ENCODE results near the gene CTPS2. TPM values are rescaled to one million over a fixed set of nuclear protein-coding genes. Genes with fewer than 3 reads are reported as not detected.

CTPS2 gene
- total RNA-seq, 2 experiments from 2014 or later, result 6.0 to 6.9 TPM

DNA sequence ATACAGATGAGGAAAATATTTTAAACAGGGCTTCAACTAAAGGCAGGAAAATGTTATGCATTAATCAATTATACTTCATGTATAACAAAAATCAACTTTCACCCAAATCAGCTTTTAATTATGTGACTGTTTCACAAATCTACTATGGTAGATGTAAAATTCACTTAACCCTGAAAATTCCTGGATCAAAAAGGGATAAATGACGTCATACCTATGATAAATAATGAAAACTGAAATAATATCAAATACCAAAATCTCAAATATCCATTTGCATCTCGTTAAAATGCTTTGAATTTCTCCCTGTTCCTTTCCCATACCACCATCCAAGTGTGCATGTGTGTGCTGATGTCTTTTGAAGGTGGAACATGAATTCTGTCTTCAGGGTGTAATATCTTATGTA is 51.0 kb downstream of the CTPS2 start:
- Mint-ChIP-seq H3K27me3 (no peaks in the 10 kb centered on the region), H3K36me3 (peaks cover 1% of the 10 kb centered on the region), H3K27ac (no peak overlapping the region), H3K4me1 (no peaks in the 10 kb centered on the region), H3K9me3 (no peaks in the 10 kb centered on the region), H3K4me3 (no peak overlapping the region)
- POLR2A ChIA-PET, result no interaction called here
- DNase-seq (no peak), ATAC-seq (ENCODE audit: low read depth) (no peak)

DNA sequence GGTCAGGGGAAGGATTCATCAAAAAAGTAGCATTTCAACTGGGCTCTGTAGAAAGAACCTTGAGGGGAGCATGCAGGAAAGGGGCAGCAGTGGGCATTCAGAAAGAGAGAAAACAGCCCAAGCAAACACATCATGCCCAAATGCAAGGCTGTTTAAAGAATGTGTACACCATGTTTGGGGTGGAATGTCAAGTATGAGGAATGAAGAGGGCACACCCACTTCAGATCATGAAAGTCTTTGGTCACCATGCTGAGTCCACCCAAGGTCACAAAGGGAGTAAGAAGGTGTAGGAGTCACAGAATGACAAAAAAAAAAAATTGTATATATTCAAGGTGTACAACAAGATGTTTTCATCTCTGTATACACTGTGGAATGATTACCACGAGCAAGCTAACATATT is 53.1 kb downstream of the CTPS2 start:
- Mint-ChIP-seq H3K27ac (no peak overlapping the region), H3K27me3 (no peaks in the 10 kb centered on the region), H3K36me3 (peaks cover 1% of the 10 kb centered on the region), H3K4me3 (no peak overlapping the region), H3K4me1 (no peaks in the 10 kb centered on the region), H3K9me3 (no peaks in the 10 kb centered on the region)
- ATAC-seq (ENCODE audit: low read depth) (no peak), DNase-seq (no peak)
- POLR2A ChIA-PET, result no interaction called here

DNA sequence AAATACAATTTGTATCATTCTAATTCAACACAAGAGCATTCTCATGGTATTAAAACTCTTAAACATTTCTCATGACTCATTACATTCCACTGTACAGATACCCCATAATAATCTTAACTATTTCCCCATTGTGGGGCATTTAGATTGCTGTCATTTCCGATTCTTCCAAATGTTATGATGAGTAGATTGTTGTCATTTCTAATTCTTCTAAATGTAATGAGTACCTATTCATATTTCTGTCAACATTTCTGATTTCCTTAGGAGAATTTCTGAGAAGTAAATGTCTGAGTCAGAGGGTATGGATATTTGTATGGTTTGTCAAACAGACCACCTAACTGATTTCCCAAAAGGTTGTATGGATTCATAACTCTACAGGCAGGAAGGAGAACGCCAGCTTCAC is 54.2 kb downstream of the CTPS2 start:
- no peak for ATAC-seq (ENCODE audit: low read depth)
- no peak overlapping the region for H3K4me3 Mint-ChIP-seq

DNA sequence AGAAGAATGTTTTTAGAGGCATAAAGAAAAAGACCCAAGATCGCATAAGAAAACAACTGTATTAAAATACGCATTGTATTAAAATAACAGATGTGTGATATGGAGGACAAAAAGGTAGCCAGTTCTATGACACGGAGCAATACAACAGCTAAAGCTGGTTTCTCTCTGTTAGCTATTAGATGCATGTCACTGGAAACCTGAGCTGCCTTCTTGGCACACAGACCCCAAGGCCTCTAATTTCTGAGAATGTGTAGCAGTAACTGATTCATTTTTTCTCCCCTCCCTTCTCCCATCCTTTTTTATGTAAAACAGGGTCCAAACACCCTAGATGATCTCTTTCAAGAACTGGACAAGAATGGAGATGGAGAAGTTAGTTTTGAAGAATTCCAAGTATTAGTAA is 58.4 kb downstream of the CTPS2 start:
- H3K9me3 Mint-ChIP-seq, result no peaks in the 10 kb centered on the region
- ATAC-seq (ENCODE audit: low read depth) (no peak), DNase-seq (no peak)
- POLR2A ChIA-PET, result no interaction called here
- H3K4me1 Mint-ChIP-seq, result no peaks in the 10 kb centered on the region
- H3K27ac Mint-ChIP-seq, result no peak overlapping the region
- H3K27me3 Mint-ChIP-seq, result no peaks in the 10 kb centered on the region
- H3K36me3 Mint-ChIP-seq, result peaks cover 4% of the 10 kb centered on the region
- no peak overlapping the region for H3K4me3 Mint-ChIP-seq

More for the DNA sequence above, 54.2 kb downstream of the CTPS2 start:
- peaks cover 1% of the 10 kb centered on the region for H3K36me3 Mint-ChIP-seq
- no peak overlapping the region for H3K27ac Mint-ChIP-seq
- POLR2A ChIA-PET, result no interaction called here
- H3K27me3 Mint-ChIP-seq, result no peaks in the 10 kb centered on the region
- DNase-seq, result no peak
- no peaks in the 10 kb centered on the region for H3K4me1 Mint-ChIP-seq
- no peaks in the 10 kb centered on the region for H3K9me3 Mint-ChIP-seq

GRCh38 chrX:16653424-16653823 is 59.0 kb downstream of the CTPS2 start:
- no peak for DNase-seq
- POLR2A ChIA-PET, result no interaction called here
- Mint-ChIP-seq H3K4me3 (no peak overlapping the region), H3K27ac (no peak overlapping the region), H3K27me3 (no peaks in the 10 kb centered on the region), H3K36me3 (peaks cover 4% of the 10 kb centered on the region), H3K9me3 (no peaks in the 10 kb centered on the region), H3K4me1 (no peaks in the 10 kb centered on the region)
- no peak for ATAC-seq (ENCODE audit: low read depth)

DNA sequence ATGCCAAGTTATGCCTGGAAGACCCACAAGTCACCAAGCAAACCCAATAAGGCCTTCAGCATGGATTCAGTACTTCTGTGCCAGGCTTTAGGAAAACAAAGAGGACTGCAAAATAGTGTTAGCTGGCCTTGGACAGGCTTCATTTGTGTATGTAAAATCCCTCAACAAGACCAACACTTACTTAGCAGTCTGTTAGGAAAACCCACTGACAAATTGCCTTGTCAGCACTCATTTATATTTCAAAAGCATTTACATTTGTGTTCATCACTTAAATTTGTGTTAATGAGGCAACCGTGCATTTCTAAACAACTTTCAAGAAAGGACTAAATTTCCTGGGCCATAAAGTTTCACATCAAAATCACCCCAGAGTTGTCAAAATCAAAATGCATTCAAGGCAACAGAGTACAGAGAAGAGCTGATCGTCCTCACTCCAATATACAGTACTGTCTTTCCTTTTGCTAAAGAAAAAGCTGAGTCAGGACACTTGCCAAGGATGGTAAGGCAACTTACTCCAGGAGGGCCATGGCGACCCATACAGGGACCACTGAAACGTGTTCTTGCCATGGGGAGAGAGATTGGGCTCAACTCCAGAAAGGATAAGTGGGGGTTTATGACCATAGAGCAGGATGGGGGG is 61.0 kb downstream of the CTPS2 start:
- Mint-ChIP-seq H3K27me3 (no peaks in the 10 kb centered on the region), H3K9me3 (no peaks in the 10 kb centered on the region), H3K36me3 (peaks cover 6% of the 10 kb centered on the region), H3K4me3 (no peak overlapping the region), H3K27ac (no peak overlapping the region), H3K4me1 (no peaks in the 10 kb centered on the region)
- no peak for DNase-seq
- POLR2A ChIA-PET, result no interaction called here
- ATAC-seq (ENCODE audit: low read depth), result no peak

GRCh38 chrX:16649858-16650257 is 62.6 kb downstream of the CTPS2 start, which contains the start of gene S100G:
S100G (plus strand) TSS chrX:16650158; CDS start chrX:16651007, 849 bp downstream.
- no peak for ATAC-seq (ENCODE audit: low read depth)
- peaks cover 6% of the 10 kb centered on the region for H3K36me3 Mint-ChIP-seq
- no peaks in the 10 kb centered on the region for H3K9me3 Mint-ChIP-seq
- no peaks in the 10 kb centered on the region for H3K4me1 Mint-ChIP-seq
- POLR2A ChIA-PET, result no interaction called here
- no peak for DNase-seq
- H3K27me3 Mint-ChIP-seq, result no peaks in the 10 kb centered on the region
- H3K4me3 Mint-ChIP-seq, result no peak within 1 kb of the TSS
- H3K27ac Mint-ChIP-seq, result no peak within 1 kb of the TSS

- ATAC-seq (ENCODE audit: low read depth), result no peak
Measured at GRCh38 chrX:16646366-16647138, 65.9 kb downstream of the CTPS2 start.

GRCh38 chrX:16643176-16643575 is 69.3 kb downstream of the CTPS2 start:
- ATAC-seq (ENCODE audit: low read depth) (no peak), DNase-seq (no peak)
- POLR2A ChIA-PET, result no interaction called here
- H3K9me3 Mint-ChIP-seq, result no peaks in the 10 kb centered on the region
- no peaks in the 10 kb centered on the region for H3K27me3 Mint-ChIP-seq
- peaks cover 4% of the 10 kb centered on the region for H3K36me3 Mint-ChIP-seq
- H3K27ac Mint-ChIP-seq, result no peak overlapping the region
- H3K4me3 Mint-ChIP-seq, result no peak overlapping the region
- no peaks in the 10 kb centered on the region for H3K4me1 Mint-ChIP-seq

More at GRCh38 chrX:16646366-16647138, 65.9 kb downstream of the CTPS2 start:
- no peak for DNase-seq
- H3K27ac Mint-ChIP-seq, result no peak overlapping the region
- H3K4me3 Mint-ChIP-seq, result no peak overlapping the region
- no peaks in the 10 kb centered on the region for H3K4me1 Mint-ChIP-seq
- H3K9me3 Mint-ChIP-seq, result no peaks in the 10 kb centered on the region
- POLR2A ChIA-PET, result no interaction called here
- H3K36me3 Mint-ChIP-seq, result peaks cover 6% of the 10 kb centered on the region
- H3K27me3 Mint-ChIP-seq, result no peaks in the 10 kb centered on the region

GRCh38 chrX:16640823-16641222 is 71.6 kb downstream of the CTPS2 start:
- ATAC-seq (ENCODE audit: low read depth) (no peak), DNase-seq (no peak)
- Mint-ChIP-seq H3K27me3 (no peaks in the 10 kb centered on the region), H3K4me3 (no peak overlapping the region), H3K4me1 (no peaks in the 10 kb centered on the region), H3K9me3 (no peaks in the 10 kb centered on the region), H3K36me3 (peaks cover 1% of the 10 kb centered on the region), H3K27ac (no peak overlapping the region)
- POLR2A ChIA-PET, result no interaction called here

DNA sequence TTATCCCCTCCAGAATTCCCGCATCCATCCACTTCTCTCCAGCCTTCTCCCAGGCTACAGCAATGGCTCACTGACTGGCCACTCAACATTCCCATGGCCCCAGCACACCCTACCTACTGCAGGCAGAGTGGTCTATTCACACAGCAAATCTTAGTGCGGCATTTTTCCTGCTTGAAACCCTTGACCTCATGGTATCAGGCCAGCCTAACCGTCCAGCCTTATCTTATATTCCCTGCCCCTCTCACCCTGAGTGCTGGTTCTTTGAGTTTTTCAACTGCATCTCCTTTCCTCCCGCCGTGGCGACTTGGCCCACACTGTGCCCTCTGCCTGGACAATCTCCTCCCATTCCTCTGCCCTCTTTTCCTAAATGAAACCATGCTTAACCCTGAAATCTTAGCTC is 72.5 kb downstream of the CTPS2 start:
- H3K4me1 Mint-ChIP-seq, result no peaks in the 10 kb centered on the region
- DNase-seq (no peak), ATAC-seq (ENCODE audit: low read depth) (no peak)
- H3K27ac Mint-ChIP-seq, result no peak overlapping the region
- no peaks in the 10 kb centered on the region for H3K27me3 Mint-ChIP-seq
- H3K36me3 Mint-ChIP-seq, result peaks cover 1% of the 10 kb centered on the region
- no peaks in the 10 kb centered on the region for H3K9me3 Mint-ChIP-seq
- H3K4me3 Mint-ChIP-seq, result no peak overlapping the region
- POLR2A ChIA-PET, result no interaction called here

GRCh38 chrX:16638533-16638932 is 73.9 kb downstream of the CTPS2 start:
- Mint-ChIP-seq H3K9me3 (no peaks in the 10 kb centered on the region), H3K36me3 (peaks cover 1% of the 10 kb centered on the region), H3K4me1 (peaks cover 2% of the 10 kb centered on the region), H3K4me3 (no peak overlapping the region), H3K27ac (no peak overlapping the region), H3K27me3 (no peaks in the 10 kb centered on the region)
- no peak for ATAC-seq (ENCODE audit: low read depth)
- POLR2A ChIA-PET, result interaction anchor here (0.6 kb wide), 1 partner anchor 1411 kb away, joined by 7 read pairs; no protein-coding TSS in a partner anchor
- no peak for DNase-seq

- Mint-ChIP-seq H3K4me1 (peaks cover 2% of the 10 kb centered on the region), H3K4me3 (no peak overlapping the region), H3K27me3 (no peaks in the 10 kb centered on the region), H3K9me3 (no peaks in the 10 kb centered on the region), H3K27ac (no peak overlapping the region), H3K36me3 (peaks cover 3% of the 10 kb centered on the region)
- no peak for ATAC-seq (ENCODE audit: low read depth)
- POLR2A ChIA-PET, result no interaction called here
- DNase-seq, result no peak
Measured at GRCh38 chrX:16635596-16635995, 76.9 kb downstream of the CTPS2 start.

GRCh38 chrX:16635040-16635439 is 77.4 kb downstream of the CTPS2 start:
- Mint-ChIP-seq H3K4me1 (peaks cover 2% of the 10 kb centered on the region), H3K36me3 (peaks cover 3% of the 10 kb centered on the region), H3K4me3 (no peak overlapping the region), H3K27ac (no peak overlapping the region), H3K27me3 (no peaks in the 10 kb centered on the region), H3K9me3 (no peaks in the 10 kb centered on the region)
- ATAC-seq (ENCODE audit: low read depth) (no peak), DNase-seq (no peak)
- POLR2A ChIA-PET, result no interaction called here

Data from activated naive CD8-positive, alpha-beta T cell treated with anti-CD3 and anti-CD28 coated beads, Interleukin-2, amount 10 ng/mL, durations not matched to agents 7 days and 5 days (primary cell).